ENCODE measurements around the gene SLC23A2. TPM values are rescaled to one million over a fixed set of nuclear protein-coding genes. Genes with fewer than 3 reads are reported as not detected.
"Not testable (repeated sequence)": the region's sequence is repeated elsewhere in the genome, so short reads cannot be mapped to it uniquely, and the experiment has no call there.

SLC23A2 gene
- total RNA-seq, 2 donors from 2014 or later = 12.3 to 13.7 TPM

GRCh38 chr20:5033566-5033965, 32.3 kb upstream of the SLC23A2 start:
- Mint-ChIP-seq H3K27ac (no peak overlapping the region), H3K4me3 (no peak overlapping the region)
- 95% methylated on average over 2 of the region's 2 CpGs; no CpG with 5 or more reads in 1 of the 2 experiments for WGBS, 2 experiments (ENCODE audit: insufficient coverage in 1 of 2, insufficient read length in 1 of 2)

DNA sequence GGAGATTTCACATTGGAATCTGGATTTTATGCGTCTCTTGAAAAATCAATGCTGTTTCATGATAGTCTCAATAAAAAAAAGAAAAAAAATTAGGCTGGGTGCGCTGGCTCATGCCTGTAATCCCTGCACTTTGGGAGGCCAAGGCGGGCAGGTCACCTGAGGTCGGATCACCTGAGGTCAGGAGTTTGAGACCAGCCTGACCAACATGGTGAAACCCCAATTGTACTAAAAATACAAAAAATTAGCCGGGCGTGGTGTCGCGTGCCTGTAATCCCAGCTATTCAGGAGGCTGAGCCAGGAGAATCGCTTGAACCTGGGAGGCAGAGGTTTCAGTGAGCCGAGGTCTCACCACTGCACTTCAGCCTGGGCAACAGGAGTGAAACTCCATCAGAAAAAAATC, 30.4 kb upstream of the SLC23A2 start:
- not testable (repeated sequence) for H3K27me3 ChIP-seq (ENCODE audit: control insufficient read depth, insufficient read depth, low read length, poor library complexity, severe bottlenecking); H3K4me1 Mint-ChIP-seq; H3K4me3 ChIP-seq (ENCODE audit: low read length); H3K9me3 Mint-ChIP-seq; H3K36me3 ChIP-seq (ENCODE audit: control insufficient read depth, insufficient read depth, low read length); H3K27me3 Mint-ChIP-seq (ENCODE audit: insufficient read depth); H3K9me3 ChIP-seq (ENCODE audit: control insufficient read depth, low read length); H3K4me1 ChIP-seq (ENCODE audit: control insufficient read depth, insufficient read depth, low read length); DNase-seq; H3K27ac ChIP-seq (ENCODE audit: low read depth, low read length); H3K27ac Mint-ChIP-seq; H3K36me3 Mint-ChIP-seq (ENCODE audit: low read depth); H3K9ac ChIP-seq (ENCODE audit: extremely low read depth, low read length, poor library complexity, severe bottlenecking); H3K4me3 Mint-ChIP-seq
- WGBS, 2 experiments (ENCODE audit: insufficient coverage in 1 of 2, insufficient read length in 1 of 2) = 91 to 92% methylated on average over 10 of the region's 10 CpGs

More at GRCh38 chr20:5033566-5033965, 32.3 kb upstream of the SLC23A2 start:
- Mint-ChIP-seq H3K9me3 (no peaks in the 10 kb centered on the region), H3K36me3 (ENCODE audit: low read depth) (no peaks in the 10 kb centered on the region), H3K4me1 (peaks cover 6% of the 10 kb centered on the region), H3K27me3 (ENCODE audit: insufficient read depth) (no peaks in the 10 kb centered on the region)
- Histone ChIP-seq H3K36me3 (ENCODE audit: control insufficient read depth, insufficient read depth, low read length) (no peaks in the 10 kb centered on the region), H3K27me3 (ENCODE audit: control insufficient read depth, insufficient read depth, low read length, poor library complexity, severe bottlenecking) (no peaks in the 10 kb centered on the region), H3K27ac (ENCODE audit: low read depth, low read length) (no peak overlapping the region), H3K9ac (ENCODE audit: extremely low read depth, low read length, poor library complexity, severe bottlenecking) (no peak overlapping the region), H3K9me3 (ENCODE audit: control insufficient read depth, low read length) (no peaks in the 10 kb centered on the region), H3K4me3 (ENCODE audit: low read length) (no peak overlapping the region), H3K4me1 (ENCODE audit: control insufficient read depth, insufficient read depth, low read length) (peaks cover 3% of the 10 kb centered on the region)
- TF ChIP-seq CTCF (conservative IDR thresholded peaks at IDR 0.05) = no peak
- no peak for DNase-seq

GRCh38 chr20:5031206-5031557, 29.9 kb upstream of the SLC23A2 start:
- Mint-ChIP-seq H3K27me3 (ENCODE audit: insufficient read depth) (no peaks in the 10 kb centered on the region), H3K4me1 (peaks cover 6% of the 10 kb centered on the region), H3K27ac (no peak overlapping the region), H3K36me3 (ENCODE audit: low read depth) (no peaks in the 10 kb centered on the region), H3K9me3 (no peaks in the 10 kb centered on the region), H3K4me3 (no peak overlapping the region)
- H3K36me3 ChIP-seq (ENCODE audit: control insufficient read depth, insufficient read depth, low read length) = no peaks in the 10 kb centered on the region
- DNase-seq = no peak
- 90 to 91% methylated on average over 10 of the region's 10 CpGs for WGBS, 2 experiments (ENCODE audit: insufficient coverage in 1 of 2, insufficient read length in 1 of 2)
- H3K27ac ChIP-seq (ENCODE audit: low read depth, low read length) = no peak overlapping the region
- H3K4me3 ChIP-seq (ENCODE audit: low read length) = no peak overlapping the region
- no peaks in the 10 kb centered on the region for H3K9me3 ChIP-seq (ENCODE audit: control insufficient read depth, low read length)
- TF ChIP-seq CTCF (conservative IDR thresholded peaks at IDR 0.05) = no peak
- no peaks in the 10 kb centered on the region for H3K27me3 ChIP-seq (ENCODE audit: control insufficient read depth, insufficient read depth, low read length, poor library complexity, severe bottlenecking)
- H3K4me1 ChIP-seq (ENCODE audit: control insufficient read depth, insufficient read depth, low read length) = peaks cover 3% of the 10 kb centered on the region
- H3K9ac ChIP-seq (ENCODE audit: extremely low read depth, low read length, poor library complexity, severe bottlenecking) = no peak overlapping the region

Data from endodermal cell (in vitro differentiated cells).